Activated naive CD8-positive, alpha-beta T cell treated with anti-CD3 and anti-CD28 coated beads, Interleukin-2, amount 50 U/mL, for 16 hours (primary cell): ENCODE data around the gene C2CD4B.

ENCODE experiments used
- DNase-seq: peaks from one replicate; pipeline ENCODE4 v3.0.0-alpha.2; 2020; ENCODE audit warnings: low read depth, low spot score

C2CD4B gene

GRCh38 chr15:62119227-62119864 is 45.7 kb downstream of the C2CD4B start:
- DNase-seq: no peak

GRCh38 chr15:62118520-62119226 is 46.4 kb downstream of the C2CD4B start:
- DNase-seq: no peak

GRCh38 chr15:62115847-62116246 is 49.2 kb downstream of the C2CD4B start:
- DNase-seq: no peak
